GM23338 (cell line): Measurements from ENCODE around the gene POLR2F.

Experiments used
- CREB1 ChIP-seq: fragments of 250-450 bp; sonication (Bioruptor Pico); IDR thresholded peaks from 2 replicates; pipeline ENCODE4 v1.5.0; 2020; ENCODE audit warnings: low read depth, mild to moderate bottlenecking, moderate library complexity
- EZH2 ChIP-seq: fragments of 200-600 bp; sonication (generic); IDR thresholded peaks from one replicate; pipeline ENCODE4 v1.8.0; 2017; ENCODE audit warnings: antibody characterized with exemption, mild to moderate bottlenecking, low read depth; ENCODE audit not compliant: unreplicated experiment
- EZH2phosphoT487 ChIP-seq: fragments of 200-600 bp; sonication (generic); IDR thresholded peaks from one replicate; pipeline ENCODE4 v1.8.1; 2018; ENCODE audit warnings: antibody characterized with exemption; ENCODE audit not compliant: unreplicated experiment
- POLR2AphosphoS5 ChIP-seq: IDR thresholded peaks from 2 replicates; pipeline ENCODE4 v1.6.1; 2016; ENCODE audit warnings: antibody characterized with exemption, low read depth
- STAT1 ChIP-seq: IDR thresholded peaks from one replicate; pipeline ENCODE4 v1.6.1; 2016; ENCODE audit warnings: antibody characterized with exemption; ENCODE audit not compliant: unreplicated experiment
- TF ChIP-seq, protein P1 (sequence below): IDR thresholded peaks from one replicate; pipeline ENCODE4 v1.6.1; 2018; ENCODE audit warnings: antibody characterized with exemption; ENCODE audit not compliant: unreplicated experiment
- TF ChIP-seq, protein P2 (sequence below), 2 experiments: fragments of 200-600 bp in 1 of 2; sonication (generic) in 1 of 2; conservative IDR thresholded peaks; 2 replicates each; pipeline versions ENCODE4 v1.5.1 to v1.6.1; 2016 to 2017; ENCODE audit warnings: antibody characterized with exemption in 2 of 2, low read depth in 2 of 2, mild to moderate bottlenecking in 2 of 2, moderate library complexity in 1 of 2
- TF ChIP-seq, protein P3 (sequence below): IDR thresholded peaks from 2 replicates; pipeline ENCODE4 v1.6.1; 2016; ENCODE audit warnings: antibody characterized with exemption
- TF ChIP-seq, protein P4 (sequence below): fragments of 250-450 bp; sonication (Bioruptor Pico); IDR thresholded peaks from 2 replicates; pipeline ENCODE4 v1.5.0; 2020; ENCODE audit warnings: mild to moderate bottlenecking, moderate library complexity

DNA sequence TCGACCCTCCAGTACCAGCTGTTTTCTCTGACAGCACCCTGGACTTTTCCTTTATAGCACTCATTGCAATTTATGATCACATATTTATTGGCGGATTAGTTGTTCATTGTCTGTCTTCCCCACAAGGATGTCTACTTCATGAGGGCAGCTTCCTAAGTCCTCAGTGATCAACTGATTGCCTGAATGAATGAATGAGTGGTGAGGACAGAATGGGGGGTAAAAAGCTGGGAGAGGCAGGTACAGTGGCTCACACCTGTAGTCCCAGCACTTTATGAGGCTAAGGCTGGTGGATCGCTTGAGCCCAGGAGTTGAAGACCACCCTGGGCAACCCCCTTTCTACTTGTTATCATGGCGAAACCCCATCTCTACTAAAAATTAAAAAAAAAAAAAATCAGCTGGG, 42.0 kb downstream of the POLR2F start:
- TF ChIP-seq, protein P1, sequence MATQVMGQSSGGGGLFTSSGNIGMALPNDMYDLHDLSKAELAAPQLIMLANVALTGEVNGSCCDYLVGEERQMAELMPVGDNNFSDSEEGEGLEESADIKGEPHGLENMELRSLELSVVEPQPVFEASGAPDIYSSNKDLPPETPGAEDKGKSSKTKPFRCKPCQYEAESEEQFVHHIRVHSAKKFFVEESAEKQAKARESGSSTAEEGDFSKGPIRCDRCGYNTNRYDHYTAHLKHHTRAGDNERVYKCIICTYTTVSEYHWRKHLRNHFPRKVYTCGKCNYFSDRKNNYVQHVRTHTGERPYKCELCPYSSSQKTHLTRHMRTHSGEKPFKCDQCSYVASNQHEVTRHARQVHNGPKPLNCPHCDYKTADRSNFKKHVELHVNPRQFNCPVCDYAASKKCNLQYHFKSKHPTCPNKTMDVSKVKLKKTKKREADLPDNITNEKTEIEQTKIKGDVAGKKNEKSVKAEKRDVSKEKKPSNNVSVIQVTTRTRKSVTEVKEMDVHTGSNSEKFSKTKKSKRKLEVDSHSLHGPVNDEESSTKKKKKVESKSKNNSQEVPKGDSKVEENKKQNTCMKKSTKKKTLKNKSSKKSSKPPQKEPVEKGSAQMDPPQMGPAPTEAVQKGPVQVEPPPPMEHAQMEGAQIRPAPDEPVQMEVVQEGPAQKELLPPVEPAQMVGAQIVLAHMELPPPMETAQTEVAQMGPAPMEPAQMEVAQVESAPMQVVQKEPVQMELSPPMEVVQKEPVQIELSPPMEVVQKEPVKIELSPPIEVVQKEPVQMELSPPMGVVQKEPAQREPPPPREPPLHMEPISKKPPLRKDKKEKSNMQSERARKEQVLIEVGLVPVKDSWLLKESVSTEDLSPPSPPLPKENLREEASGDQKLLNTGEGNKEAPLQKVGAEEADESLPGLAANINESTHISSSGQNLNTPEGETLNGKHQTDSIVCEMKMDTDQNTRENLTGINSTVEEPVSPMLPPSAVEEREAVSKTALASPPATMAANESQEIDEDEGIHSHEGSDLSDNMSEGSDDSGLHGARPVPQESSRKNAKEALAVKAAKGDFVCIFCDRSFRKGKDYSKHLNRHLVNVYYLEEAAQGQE: no peak
- TF ChIP-seq, protein P2, sequence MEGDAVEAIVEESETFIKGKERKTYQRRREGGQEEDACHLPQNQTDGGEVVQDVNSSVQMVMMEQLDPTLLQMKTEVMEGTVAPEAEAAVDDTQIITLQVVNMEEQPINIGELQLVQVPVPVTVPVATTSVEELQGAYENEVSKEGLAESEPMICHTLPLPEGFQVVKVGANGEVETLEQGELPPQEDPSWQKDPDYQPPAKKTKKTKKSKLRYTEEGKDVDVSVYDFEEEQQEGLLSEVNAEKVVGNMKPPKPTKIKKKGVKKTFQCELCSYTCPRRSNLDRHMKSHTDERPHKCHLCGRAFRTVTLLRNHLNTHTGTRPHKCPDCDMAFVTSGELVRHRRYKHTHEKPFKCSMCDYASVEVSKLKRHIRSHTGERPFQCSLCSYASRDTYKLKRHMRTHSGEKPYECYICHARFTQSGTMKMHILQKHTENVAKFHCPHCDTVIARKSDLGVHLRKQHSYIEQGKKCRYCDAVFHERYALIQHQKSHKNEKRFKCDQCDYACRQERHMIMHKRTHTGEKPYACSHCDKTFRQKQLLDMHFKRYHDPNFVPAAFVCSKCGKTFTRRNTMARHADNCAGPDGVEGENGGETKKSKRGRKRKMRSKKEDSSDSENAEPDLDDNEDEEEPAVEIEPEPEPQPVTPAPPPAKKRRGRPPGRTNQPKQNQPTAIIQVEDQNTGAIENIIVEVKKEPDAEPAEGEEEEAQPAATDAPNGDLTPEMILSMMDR (conservative IDR thresholded peaks at IDR 0.05; ENCODE audit: low read depth in 2 of 2): no peak
- TF ChIP-seq EZH2 (no peak), POLR2AphosphoS5 (no peak), EZH2phosphoT487 (no peak), STAT1 (no peak), CREB1 (CRISPR knock-in tag) (no peak)
- TF ChIP-seq, protein P3, sequence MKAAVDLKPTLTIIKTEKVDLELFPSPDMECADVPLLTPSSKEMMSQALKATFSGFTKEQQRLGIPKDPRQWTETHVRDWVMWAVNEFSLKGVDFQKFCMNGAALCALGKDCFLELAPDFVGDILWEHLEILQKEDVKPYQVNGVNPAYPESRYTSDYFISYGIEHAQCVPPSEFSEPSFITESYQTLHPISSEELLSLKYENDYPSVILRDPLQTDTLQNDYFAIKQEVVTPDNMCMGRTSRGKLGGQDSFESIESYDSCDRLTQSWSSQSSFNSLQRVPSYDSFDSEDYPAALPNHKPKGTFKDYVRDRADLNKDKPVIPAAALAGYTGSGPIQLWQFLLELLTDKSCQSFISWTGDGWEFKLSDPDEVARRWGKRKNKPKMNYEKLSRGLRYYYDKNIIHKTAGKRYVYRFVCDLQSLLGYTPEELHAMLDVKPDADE: no peak
- TF ChIP-seq, protein P4, sequence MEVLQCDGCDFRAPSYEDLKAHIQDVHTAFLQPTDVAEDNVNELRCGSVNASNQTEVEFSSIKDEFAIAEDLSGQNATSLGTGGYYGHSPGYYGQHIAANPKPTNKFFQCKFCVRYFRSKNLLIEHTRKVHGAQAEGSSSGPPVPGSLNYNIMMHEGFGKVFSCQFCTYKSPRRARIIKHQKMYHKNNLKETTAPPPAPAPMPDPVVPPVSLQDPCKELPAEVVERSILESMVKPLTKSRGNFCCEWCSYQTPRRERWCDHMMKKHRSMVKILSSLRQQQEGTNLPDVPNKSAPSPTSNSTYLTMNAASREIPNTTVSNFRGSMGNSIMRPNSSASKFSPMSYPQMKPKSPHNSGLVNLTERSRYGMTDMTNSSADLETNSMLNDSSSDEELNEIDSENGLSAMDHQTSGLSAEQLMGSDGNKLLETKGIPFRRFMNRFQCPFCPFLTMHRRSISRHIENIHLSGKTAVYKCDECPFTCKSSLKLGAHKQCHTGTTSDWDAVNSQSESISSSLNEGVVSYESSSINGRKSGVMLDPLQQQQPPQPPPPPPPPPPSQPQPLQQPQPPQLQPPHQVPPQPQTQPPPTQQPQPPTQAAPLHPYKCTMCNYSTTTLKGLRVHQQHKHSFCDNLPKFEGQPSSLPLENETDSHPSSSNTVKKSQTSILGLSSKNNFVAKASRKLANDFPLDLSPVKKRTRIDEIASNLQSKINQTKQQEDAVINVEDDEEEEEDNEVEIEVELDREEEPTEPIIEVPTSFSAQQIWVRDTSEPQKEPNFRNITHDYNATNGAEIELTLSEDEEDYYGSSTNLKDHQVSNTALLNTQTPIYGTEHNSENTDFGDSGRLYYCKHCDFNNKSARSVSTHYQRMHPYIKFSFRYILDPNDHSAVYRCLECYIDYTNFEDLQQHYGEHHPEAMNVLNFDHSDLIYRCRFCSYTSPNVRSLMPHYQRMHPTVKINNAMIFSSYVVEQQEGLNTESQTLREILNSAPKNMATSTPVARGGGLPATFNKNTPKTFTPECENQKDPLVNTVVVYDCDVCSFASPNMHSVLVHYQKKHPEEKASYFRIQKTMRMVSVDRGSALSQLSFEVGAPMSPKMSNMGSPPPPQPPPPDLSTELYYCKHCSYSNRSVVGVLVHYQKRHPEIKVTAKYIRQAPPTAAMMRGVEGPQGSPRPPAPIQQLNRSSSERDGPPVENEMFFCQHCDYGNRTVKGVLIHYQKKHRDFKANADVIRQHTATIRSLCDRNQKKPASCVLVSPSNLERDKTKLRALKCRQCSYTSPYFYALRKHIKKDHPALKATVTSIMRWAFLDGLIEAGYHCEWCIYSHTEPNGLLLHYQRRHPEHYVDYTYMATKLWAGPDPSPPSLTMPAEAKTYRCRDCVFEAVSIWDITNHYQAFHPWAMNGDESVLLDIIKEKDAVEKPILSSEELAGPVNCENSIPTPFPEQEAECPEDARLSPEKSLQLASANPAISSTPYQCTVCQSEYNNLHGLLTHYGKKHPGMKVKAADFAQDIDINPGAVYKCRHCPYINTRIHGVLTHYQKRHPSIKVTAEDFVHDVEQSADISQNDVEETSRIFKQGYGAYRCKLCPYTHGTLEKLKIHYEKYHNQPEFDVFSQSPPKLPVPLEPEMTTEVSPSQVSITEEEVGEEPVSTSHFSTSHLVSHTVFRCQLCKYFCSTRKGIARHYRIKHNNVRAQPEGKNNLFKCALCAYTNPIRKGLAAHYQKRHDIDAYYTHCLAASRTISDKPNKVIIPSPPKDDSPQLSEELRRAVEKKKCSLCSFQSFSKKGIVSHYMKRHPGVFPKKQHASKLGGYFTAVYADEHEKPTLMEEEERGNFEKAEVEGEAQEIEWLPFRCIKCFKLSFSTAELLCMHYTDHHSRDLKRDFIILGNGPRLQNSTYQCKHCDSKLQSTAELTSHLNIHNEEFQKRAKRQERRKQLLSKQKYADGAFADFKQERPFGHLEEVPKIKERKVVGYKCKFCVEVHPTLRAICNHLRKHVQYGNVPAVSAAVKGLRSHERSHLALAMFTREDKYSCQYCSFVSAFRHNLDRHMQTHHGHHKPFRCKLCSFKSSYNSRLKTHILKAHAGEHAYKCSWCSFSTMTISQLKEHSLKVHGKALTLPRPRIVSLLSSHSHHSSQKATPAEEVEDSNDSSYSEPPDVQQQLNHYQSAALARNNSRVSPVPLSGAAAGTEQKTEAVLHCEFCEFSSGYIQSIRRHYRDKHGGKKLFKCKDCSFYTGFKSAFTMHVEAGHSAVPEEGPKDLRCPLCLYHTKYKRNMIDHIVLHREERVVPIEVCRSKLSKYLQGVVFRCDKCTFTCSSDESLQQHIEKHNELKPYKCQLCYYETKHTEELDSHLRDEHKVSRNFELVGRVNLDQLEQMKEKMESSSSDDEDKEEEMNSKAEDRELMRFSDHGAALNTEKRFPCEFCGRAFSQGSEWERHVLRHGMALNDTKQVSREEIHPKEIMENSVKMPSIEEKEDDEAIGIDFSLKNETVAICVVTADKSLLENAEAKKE: no peak
